Measurements from ENCODE around the gene QRFP. TPM values are rescaled to one million over a fixed set of nuclear protein-coding genes. Genes with fewer than 3 reads are reported as not detected.

QRFP gene
- total RNA-seq, 4 donors from 2014 or later = not detected

DNA sequence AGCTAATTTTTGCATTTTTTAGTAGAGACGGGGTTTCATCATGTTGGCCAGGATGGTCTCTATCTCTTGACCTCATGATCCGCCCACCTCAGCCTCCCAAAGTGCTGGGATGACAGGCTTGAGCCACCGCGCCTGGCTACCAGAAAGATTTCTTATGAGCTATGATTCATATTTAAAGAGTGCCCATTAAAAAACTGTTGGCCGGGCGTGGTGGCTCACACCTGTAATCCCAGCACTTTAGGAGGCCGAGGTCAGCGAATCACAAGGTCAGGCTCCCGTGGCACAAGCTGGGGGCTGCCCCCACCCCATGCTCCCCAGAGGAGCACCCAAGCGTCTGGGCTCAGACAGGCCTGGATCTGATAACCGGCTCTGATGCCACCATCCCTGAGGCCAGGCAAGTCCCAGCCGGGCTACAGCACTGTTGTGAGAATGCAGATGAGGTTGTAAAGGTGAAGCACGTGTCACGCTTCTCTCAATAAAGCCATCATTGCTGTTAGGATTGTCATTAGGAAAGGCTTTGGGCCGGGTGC, 13.9 kb downstream of the QRFP start:
- Histone ChIP-seq H3K36me3 (peaks cover 0 to 93% of the 10 kb centered on the region in 2 donors), H3K4me3 (no peak overlapping the region), H3K27ac (no peak overlapping the region), H3K27me3 (no peaks in the 10 kb centered on the region), H3K4me1 (no peaks in the 10 kb centered on the region), H3K9me3 (no peaks in the 10 kb centered on the region)
- no peak for TF ChIP-seq CTCF (IDR thresholded peaks at IDR 0.05 in 4 of 5, conservative IDR thresholded peaks at IDR 0.05 in 1 of 5)
- ATAC-seq (no peak), DNase-seq (no peak)
- intact Hi-C loops (cut with DNase I; ENCODE audit: low total_unique reads) (no loop called here), in situ Hi-C loops (cut with MboI; ENCODE audit: low sequenced_read_pairs in 4 of 4) (no loop called here)

- H3K4me3 ChIP-seq = no peak overlapping the region
- in situ Hi-C loops (cut with MboI; ENCODE audit: low sequenced_read_pairs in 4 of 4) = no loop called here
- H3K36me3 ChIP-seq = peaks cover 0 to 89% of the 10 kb centered on the region in 2 donors
- H3K27me3 ChIP-seq = no peaks in the 10 kb centered on the region
- DNase-seq = no peak
- ATAC-seq = no peak
- intact Hi-C loops (cut with DNase I; ENCODE audit: low total_unique reads) = no loop called here
- H3K9me3 ChIP-seq = no peaks in the 10 kb centered on the region
- TF ChIP-seq POLR2A (IDR thresholded peaks at IDR 0.05) (no peak), CTCF (IDR thresholded peaks at IDR 0.05 in 4 of 5, conservative IDR thresholded peaks at IDR 0.05 in 1 of 5) (no peak)
- no peak overlapping the region for H3K27ac ChIP-seq
- no peaks in the 10 kb centered on the region for H3K4me1 ChIP-seq
Observed at GRCh38 chr9:130881516-130881915, 15.1 kb downstream of the QRFP start.

DNA sequence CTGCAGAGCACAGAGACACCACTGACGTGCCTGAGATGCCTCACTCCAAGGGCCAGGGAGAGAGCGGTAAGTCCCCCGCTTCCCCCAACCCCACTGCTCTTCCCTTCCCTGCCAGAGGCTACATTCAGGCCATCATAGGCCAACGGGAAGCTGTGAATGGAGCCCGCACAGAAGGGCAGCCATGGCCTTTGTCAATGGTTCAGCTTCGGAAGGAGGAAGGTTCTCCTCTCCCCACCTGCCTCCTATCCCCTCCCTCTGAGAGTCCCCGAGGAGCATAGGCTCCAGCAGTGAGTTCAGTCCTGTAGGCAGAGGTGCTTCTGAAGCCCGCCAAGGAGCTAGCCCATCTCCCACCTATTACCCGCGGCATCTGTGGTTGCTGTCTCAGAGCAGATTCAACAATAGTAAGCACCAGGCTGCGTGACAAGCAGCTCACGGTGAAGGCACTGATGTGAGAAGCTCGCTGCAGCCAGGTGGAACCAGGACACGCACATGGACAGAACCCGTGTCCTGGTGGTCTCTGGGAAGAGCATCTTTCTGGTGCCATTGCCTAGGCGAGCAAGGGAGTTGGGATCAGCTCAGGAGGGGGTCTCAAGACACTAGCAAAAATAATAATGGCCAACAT, 15.9 kb downstream of the QRFP start:
- H3K4me1 ChIP-seq = no peaks in the 10 kb centered on the region
- DNase-seq (no peak), ATAC-seq (no peak)
- H3K27me3 ChIP-seq = no peaks in the 10 kb centered on the region
- TF ChIP-seq POLR2A (IDR thresholded peaks at IDR 0.05) (no peak), CTCF (IDR thresholded peaks at IDR 0.05 in 4 of 5, conservative IDR thresholded peaks at IDR 0.05 in 1 of 5) (no peak)
- H3K27ac ChIP-seq = no peak overlapping the region
- intact Hi-C loops (cut with DNase I; ENCODE audit: low total_unique reads) = no loop called here
- in situ Hi-C loops (cut with MboI; ENCODE audit: low sequenced_read_pairs in 4 of 4) = no loop called here
- H3K9me3 ChIP-seq = no peaks in the 10 kb centered on the region
- no peak overlapping the region for H3K4me3 ChIP-seq
- peaks cover 0 to 81% of the 10 kb centered on the region in 2 donors for H3K36me3 ChIP-seq

DNA sequence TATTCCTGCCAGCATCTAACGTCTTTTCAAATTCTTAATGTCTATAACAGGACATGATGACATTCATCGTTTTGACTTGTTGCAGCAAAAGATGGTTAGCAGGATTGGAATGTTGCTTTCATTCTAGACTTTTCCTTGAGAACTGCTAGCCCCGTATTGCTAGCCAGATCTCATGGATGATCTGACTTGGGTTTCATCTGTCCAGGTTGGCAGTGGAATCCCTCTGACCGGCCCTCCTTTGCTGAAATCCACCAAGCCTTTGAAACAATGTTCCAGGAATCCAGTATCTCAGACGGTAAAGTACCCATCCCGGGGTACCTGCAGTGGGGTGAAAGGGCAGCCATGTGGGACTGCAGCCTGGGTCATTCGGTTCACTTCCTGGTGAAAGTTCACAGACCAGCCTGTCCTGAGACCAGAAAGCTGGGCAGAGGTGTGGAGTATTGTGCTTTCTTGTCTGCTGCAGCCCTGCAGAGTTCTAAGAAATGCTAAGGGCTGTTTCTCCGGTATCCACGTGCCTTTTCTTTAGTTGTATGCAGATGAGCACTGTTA, 16.7 kb downstream of the QRFP start:
- no peaks in the 10 kb centered on the region for H3K4me1 ChIP-seq
- ATAC-seq (no peak), DNase-seq (no peak)
- intact Hi-C loops (cut with DNase I; ENCODE audit: low total_unique reads) (no loop called here), in situ Hi-C loops (cut with MboI; ENCODE audit: low sequenced_read_pairs in 4 of 4) (no loop called here)
- peaks cover 0 to 74% of the 10 kb centered on the region in 2 donors for H3K36me3 ChIP-seq
- H3K4me3 ChIP-seq = no peak overlapping the region
- H3K27ac ChIP-seq = no peak overlapping the region
- no peaks in the 10 kb centered on the region for H3K9me3 ChIP-seq
- H3K27me3 ChIP-seq = no peaks in the 10 kb centered on the region
- TF ChIP-seq POLR2A (IDR thresholded peaks at IDR 0.05) (no peak), CTCF (IDR thresholded peaks at IDR 0.05 in 4 of 5, conservative IDR thresholded peaks at IDR 0.05 in 1 of 5) (no peak)

Measured in gastrocnemius medialis (tissue), 4 donors.